ENCODE data around the gene ELMOD1. TPM values are rescaled to one million over a fixed set of nuclear protein-coding genes. Genes with fewer than 3 reads are reported as not detected.
A peak's percentile ranks its signal among the peaks of the same experiment; 100 is the strongest.

Gene ELMOD1
- total and polyA plus RNA-seq, 4 donors = 17.2 to 102 (median 80.7) TPM

GRCh38 chr11:107707807-107708206 is 116.9 kb downstream of the ELMOD1 start:
- Histone ChIP-seq H3K36me3 (ENCODE audit: control insufficient read depth, insufficient read depth, low read length) (no peaks in the 10 kb centered on the region), H3K9me3 (ENCODE audit: control insufficient read depth, insufficient read depth, low read length) (no peaks in the 10 kb centered on the region), H3K27me3 (ENCODE audit: control insufficient read depth, insufficient read depth, low read length) (no peaks in the 10 kb centered on the region), H3K4me3 (ENCODE audit: low read depth, low read length) (no peak overlapping the region), H3K4me1 (ENCODE audit: control insufficient read depth, insufficient read depth, low read length) (no peaks in the 10 kb centered on the region), H3K27ac (ENCODE audit: low read depth, low read length) (no peak overlapping the region)
- 44% methylated on average over 3 of the region's 4 CpGs for WGBS (ENCODE audit: insufficient coverage)
- DNase-seq (ENCODE audit: low read depth in 4 of 6, low spot score in 6 of 6) = no peak

DNA sequence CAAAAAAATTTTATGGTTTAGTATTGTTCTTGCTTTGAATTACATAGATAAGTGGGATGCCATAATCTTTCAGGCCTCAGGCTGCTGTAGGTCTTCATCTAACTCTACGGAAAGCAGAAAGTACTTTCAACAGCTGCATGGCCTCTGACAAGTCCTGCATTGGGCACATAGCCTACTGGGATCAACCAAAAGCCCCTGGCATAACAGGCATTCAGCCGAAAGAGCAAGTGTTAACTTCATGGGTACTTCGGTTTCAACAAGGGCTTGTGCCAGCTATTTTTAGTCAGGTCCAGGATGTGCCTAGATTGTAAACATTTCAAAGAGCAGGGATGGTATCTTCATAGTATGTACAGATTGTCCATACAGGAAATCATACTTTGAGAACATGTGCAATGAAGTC is 117.8 kb downstream of the ELMOD1 start:
- no peak for DNase-seq (ENCODE audit: low read depth in 4 of 6, low spot score in 6 of 6)
- no peak overlapping the region for H3K27ac ChIP-seq (ENCODE audit: low read depth, low read length)
- WGBS (ENCODE audit: insufficient coverage) = 96% methylated on average over 3 of the region's 3 CpGs
- H3K36me3 ChIP-seq (ENCODE audit: control insufficient read depth, insufficient read depth, low read length) = no peaks in the 10 kb centered on the region
- peaks cover 4% of the 10 kb centered on the region for H3K4me1 ChIP-seq (ENCODE audit: control insufficient read depth, insufficient read depth, low read length)
- H3K4me3 ChIP-seq (ENCODE audit: low read depth, low read length) = no peak overlapping the region
- no peaks in the 10 kb centered on the region for H3K27me3 ChIP-seq (ENCODE audit: control insufficient read depth, insufficient read depth, low read length)
- H3K9me3 ChIP-seq (ENCODE audit: control insufficient read depth, insufficient read depth, low read length) = no peaks in the 10 kb centered on the region

DNA sequence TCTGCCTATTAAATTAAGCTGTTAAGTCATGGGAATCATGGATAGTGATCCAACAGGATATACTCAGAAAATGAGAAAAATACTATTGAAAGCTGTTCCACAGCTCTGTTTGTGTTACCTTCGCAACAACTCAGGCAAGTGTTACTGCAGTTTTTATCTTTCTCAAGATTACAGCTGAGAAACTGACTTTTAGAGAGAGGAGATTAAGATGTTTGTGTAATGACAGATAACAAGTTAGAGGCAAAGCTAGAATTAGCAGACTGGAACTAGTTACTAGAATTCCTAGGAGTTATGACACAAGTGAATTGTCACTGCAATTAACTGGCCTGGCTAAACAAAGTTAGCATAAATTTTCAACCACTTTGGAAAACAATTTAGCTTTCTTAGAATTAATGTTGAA is 119.4 kb downstream of the ELMOD1 start:
- Histone ChIP-seq H3K36me3 (ENCODE audit: control insufficient read depth, insufficient read depth, low read length) (no peaks in the 10 kb centered on the region), H3K27me3 (ENCODE audit: control insufficient read depth, insufficient read depth, low read length) (no peaks in the 10 kb centered on the region), H3K27ac (ENCODE audit: low read depth, low read length) (no peak overlapping the region), H3K4me1 (ENCODE audit: control insufficient read depth, insufficient read depth, low read length) (peaks cover 4% of the 10 kb centered on the region), H3K4me3 (ENCODE audit: low read depth, low read length) (no peak overlapping the region), H3K9me3 (ENCODE audit: control insufficient read depth, insufficient read depth, low read length) (no peaks in the 10 kb centered on the region)
- 67% methylated on average over 1 of the region's 1 CpG for WGBS (ENCODE audit: insufficient coverage)
- DNase-seq (ENCODE audit: low read depth in 4 of 6, low spot score in 6 of 6) = no peak

- 66% methylated on average over 4 of the region's 12 CpGs for WGBS (ENCODE audit: insufficient coverage)
- Histone ChIP-seq H3K36me3 (ENCODE audit: control insufficient read depth, insufficient read depth, low read length) (no peaks in the 10 kb centered on the region), H3K9me3 (ENCODE audit: control insufficient read depth, insufficient read depth, low read length) (no peaks in the 10 kb centered on the region), H3K4me1 (ENCODE audit: control insufficient read depth, insufficient read depth, low read length) (peaks cover 4% of the 10 kb centered on the region), H3K4me3 (ENCODE audit: low read depth, low read length) (no peak within 1 kb of the TSS), H3K27ac (ENCODE audit: low read depth, low read length) (no peak within 1 kb of the TSS), H3K27me3 (ENCODE audit: control insufficient read depth, insufficient read depth, low read length) (no peaks in the 10 kb centered on the region)
- DNase-seq (ENCODE audit: low read depth in 4 of 6, low spot score in 6 of 6) = peak in 1 of 6 donors; percentile 63
Observed at GRCh38 chr11:107711861-107712755, 121.2 kb downstream of the ELMOD1 start, which contains the start of gene SLN. SLN (minus strand) TSS chr11:107712056.

DNA sequence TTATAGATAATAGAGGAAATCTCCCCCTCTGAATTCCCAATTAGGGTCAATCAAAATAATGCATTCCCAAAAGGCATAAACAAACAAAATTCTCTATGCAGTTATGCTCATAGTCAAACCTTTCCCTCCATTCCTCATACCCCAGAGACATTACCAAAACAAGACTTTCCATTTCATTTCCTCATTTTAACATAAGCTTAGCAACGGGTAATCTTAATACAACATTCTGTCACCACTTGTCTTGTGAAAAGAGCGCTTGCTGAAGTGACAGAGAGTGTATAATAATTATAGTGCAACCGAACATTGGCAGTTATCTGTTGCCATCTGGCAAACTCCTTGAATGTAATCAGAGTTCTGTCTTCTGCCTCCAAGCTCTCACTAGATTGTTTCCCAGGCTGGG is 122.1 kb downstream of the ELMOD1 start:
- Histone ChIP-seq H3K4me1 (ENCODE audit: control insufficient read depth, insufficient read depth, low read length) (peaks cover 4% of the 10 kb centered on the region), H3K27ac (ENCODE audit: low read depth, low read length) (no peak overlapping the region), H3K9me3 (ENCODE audit: control insufficient read depth, insufficient read depth, low read length) (no peaks in the 10 kb centered on the region), H3K36me3 (ENCODE audit: control insufficient read depth, insufficient read depth, low read length) (no peaks in the 10 kb centered on the region), H3K27me3 (ENCODE audit: control insufficient read depth, insufficient read depth, low read length) (no peaks in the 10 kb centered on the region), H3K4me3 (ENCODE audit: low read depth, low read length) (no peak overlapping the region)
- WGBS (ENCODE audit: insufficient coverage) = 20% methylated on average over 1 of the region's 3 CpGs
- DNase-seq (ENCODE audit: low read depth in 4 of 6, low spot score in 6 of 6) = peak in 2 of 6 donors; percentile 59 to 94

Other genes with a start within 250 kb of the ELMOD1 start
- gene CWF19L2, start 133.3 kb upstream of the ELMOD1 start, total RNA-seq = 10 to 100 TPM; 26.4 to 33.0 TPM
- gene CWF19L2, start 133.3 kb upstream of the ELMOD1 start, polyA plus RNA-seq (ENCODE audit: insufficient read length in 2 of 2) = 10 to 100 TPM in 1 of 2 donors, 1 to 10 TPM in 1; 9.4 to 11.8 TPM
- gene ALKBH8, start 25.4 kb upstream of the ELMOD1 start, total RNA-seq = 10 to 100 TPM; 11.1 to 11.5 TPM
- gene ALKBH8, start 25.4 kb upstream of the ELMOD1 start, polyA plus RNA-seq (ENCODE audit: insufficient read length in 2 of 2) = 10 to 100 TPM in 1 of 2 donors, 1 to 10 TPM in 1; 8.4 to 12.0 TPM
- 1 to 10 TPM in 1 of 2 donors, under 1 TPM in 1; 0.50 to 1.3 TPM for gene SLN, start 120.9 kb downstream of the ELMOD1 start, total RNA-seq
- gene SLN, start 120.9 kb downstream of the ELMOD1 start, polyA plus RNA-seq (ENCODE audit: insufficient read length in 2 of 2) = 1 to 10 TPM in 1 of 2 donors, under 1 TPM in 1; 0.62 to 2.3 TPM